GM21723 (cell line): Measurements from ENCODE around the gene CELF2.
"Not testable (repeated sequence)": the region's sequence is repeated elsewhere in the genome, so short reads cannot be mapped to it uniquely, and the experiment has no call there.

Experiments
- ATAC-seq: cut with Tn5 transposase; IDR thresholded peaks from one replicate; pipeline ENCODE4 v1.9.1; 2021; ENCODE audit warnings: mild to moderate bottlenecking, moderate library complexity; ENCODE audit not compliant: unreplicated experiment

Gene CELF2

DNA sequence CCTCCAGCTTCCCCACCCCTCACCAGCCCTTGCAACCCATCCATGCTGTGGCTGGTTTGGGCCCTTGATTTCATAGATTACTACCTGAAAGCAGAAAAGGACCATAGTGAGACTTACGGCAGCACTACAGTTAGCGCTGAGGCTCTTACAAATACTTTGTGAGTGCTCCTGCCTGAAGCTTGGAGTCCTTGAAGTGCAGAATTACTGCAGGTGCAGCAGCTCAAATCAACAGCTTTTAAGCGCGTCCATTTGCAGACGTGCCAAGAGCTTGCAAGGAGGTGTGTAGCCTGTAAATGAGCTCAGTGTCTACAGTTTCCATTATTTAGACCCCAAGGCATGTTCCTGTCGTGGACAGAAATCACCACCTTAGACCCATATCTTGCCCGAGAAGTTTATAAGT, 103.0 kb downstream of the CELF2 start:
- no peak for ATAC-seq

DNA sequence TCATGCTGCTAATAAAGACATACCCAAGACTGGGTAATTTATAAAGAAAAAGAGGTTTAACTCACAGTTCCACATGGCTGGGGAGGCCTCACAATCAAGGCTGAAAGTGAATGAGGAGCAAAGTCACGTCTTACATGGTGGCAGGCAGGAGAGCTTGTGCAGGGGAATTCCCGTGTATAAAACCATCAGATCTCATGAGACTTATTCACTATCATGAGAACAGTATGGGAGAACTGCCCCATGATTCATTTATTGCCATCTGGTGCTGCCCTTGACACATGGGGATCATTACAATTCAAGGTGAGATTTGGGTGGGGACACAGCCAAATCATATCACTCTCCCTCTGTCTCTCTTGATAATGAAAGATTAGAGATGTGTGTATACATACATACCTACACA, 106.2 kb downstream of the CELF2 start:
- not testable (repeated sequence) for ATAC-seq

DNA sequence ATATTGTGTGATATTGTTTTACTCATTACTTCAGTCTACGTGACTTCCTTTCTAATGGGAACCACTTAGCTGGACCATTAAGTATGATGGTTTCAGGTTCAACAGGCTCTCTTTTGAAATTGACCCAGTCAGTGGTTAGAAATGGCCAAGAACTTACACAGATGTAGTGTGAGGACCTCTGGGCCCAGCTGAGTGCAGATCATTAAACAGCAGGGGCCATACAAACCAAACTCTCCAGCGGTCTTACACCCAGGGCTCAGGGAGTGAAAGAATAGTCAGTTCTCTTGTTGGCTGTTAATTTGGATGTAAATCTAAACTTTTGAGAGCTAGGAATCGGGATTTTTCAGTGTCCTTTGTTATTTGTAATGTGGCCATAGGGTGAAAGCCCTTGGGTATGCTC, 107.3 kb downstream of the CELF2 start:
- no peak for ATAC-seq

DNA sequence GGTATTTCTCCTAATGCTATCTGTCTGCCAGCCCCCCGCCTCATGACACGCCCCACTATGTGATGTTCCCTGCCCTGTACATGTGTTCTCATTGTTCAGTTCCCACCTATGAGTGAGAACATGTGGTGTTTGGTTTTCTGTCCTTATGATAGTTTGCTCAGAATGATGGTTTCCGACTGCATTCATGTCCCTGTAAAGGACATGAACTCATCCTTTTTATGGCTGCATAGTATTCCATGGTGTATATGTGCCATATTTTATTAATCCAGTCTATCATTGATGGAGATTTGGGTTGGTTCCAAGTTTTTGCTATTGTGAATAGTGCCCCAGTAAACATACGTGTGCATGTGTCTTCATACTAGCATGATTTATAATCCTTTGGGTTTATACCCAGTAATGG, 109.3 kb downstream of the CELF2 start:
- ATAC-seq, result not testable (repeated sequence)

DNA sequence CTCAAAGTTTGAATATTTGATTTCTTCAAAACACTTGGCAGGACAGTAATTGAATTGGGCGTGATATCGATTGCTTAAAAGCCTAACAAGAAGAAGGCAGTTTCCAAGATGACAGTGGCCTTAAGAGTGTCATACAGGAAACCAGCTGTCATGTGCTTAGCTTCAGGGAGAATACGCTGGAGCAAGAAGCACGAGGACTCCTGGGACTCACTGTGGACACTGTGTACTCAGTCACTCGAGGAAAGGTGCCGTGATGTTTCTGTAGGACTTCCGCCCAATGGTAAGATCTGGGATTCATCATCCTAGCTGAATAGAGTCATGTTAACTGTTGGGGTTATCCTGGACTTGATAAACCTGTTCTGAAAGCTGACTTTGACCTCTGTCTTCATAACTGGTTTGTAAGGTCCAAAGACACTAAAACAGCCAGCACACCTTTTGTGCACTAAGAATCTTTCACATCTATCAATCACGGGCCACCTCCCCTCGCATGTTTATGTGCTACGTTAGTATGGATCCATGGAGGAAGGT, 113.5 kb downstream of the CELF2 start:
- no peak for ATAC-seq

DNA sequence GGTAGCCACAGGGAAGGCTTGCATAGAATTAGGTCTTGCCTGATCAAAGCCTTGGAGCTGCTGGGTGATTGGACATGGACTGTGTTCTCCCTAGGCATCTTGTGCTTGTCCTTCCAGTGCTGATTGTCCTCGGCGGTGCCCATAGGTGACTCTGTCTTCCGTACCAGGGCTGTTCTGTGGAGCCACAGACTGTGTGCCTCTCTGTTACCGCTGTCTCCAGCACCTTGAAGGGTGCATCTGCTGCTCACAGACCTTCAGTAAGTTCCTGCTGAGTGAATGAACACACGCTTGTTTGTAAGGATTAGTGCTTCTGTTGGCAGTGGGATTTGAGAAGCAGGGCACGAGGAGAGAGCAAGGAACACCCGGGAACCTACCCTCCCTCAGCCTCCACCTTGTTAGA, 116.7 kb downstream of the CELF2 start:
- no peak for ATAC-seq

DNA sequence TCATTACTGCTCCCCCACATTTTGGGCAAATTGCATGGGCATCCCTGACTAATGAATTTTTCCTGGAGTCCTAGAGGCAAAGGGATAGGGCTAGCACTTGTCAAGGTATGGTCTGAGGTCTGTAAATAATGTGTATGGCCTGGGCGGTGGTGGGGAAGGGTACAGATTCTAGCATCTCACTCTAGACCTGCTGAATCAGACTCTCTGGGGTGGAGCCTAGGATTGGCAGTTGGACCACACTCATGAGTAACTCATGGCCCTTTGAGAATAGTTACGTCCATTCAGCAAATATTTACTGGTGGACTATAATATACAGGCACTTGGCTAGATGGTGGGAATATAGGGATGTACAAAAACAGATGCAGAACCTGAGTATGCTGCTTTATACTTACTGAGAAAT, 118.0 kb downstream of the CELF2 start:
- no peak for ATAC-seq

DNA sequence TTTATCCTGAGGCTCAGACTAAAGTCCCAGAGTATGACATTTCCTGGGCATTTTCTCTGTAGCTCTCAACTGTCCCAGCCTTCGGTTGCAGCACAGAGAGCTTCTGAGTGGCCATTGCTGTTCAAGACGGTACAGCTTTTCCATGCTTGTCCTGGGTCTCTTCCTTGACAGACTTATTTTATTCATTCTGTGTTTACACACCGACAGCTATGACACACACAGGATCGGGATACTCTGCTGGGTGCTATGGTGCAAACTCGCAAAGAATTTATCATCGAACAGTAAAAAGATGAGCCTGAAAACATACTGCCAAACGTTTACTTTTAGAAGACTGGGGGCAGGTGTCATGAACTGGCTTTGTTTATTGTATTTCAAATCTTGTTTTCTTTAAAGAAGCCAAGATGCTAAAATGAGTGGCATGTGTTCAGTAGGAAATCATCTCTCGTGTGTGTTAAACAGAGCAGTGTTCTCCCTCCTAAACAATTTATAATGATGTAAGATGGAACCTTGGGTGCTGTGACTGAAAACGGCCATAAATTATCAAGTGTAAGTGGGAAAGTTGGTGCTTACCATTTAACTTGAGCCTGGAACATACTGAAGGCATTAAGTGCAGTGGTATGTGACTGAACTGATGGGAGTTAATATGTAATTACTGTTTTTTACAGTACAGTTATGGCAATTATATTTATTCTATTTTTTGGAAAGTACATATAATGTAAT, 120.8 kb downstream of the CELF2 start:
- ATAC-seq, result no peak

DNA sequence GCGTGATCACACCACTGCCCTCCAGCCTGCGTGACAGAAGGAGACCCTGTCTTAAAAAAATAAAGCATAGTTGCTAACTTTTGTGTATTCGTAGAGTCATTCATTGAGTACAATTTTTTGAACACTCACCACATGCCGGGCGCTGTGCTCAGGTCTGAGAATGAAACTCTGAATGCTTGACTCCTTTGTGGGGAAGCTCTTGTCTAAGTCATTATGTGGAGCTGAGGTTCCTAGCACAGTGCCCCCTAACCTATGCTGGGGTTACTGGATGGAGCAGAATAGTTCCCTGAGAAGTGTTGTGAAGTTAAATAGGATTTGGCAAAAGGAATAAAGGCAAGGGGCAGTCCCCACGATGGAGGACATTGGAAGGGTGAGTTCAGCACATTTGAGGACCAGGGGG, 123.3 kb downstream of the CELF2 start:
- no peak for ATAC-seq

DNA sequence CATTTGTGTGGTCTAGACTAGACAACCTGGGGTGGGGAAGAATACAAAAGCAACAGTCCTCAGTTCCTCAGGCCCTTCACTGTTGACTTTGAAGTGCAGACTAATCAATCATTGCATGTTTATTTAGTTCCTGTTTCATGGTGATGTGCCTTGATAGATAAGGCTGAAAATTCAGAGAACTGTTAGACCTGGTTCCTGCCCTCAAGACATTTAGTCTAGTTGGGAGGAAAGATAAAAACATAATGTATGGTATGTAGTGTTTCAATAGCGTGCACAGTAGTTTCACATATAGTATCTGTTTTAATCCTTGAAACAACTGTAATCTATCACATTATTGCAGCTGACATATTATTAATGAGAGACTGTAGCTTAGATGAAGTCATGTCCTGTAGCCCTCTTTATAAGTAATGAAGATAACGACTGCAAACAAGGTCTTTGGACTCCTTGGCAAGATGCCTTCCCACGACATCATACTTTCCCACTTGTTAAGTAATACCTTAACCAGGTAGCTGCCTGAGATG, 124.0 kb downstream of the CELF2 start:
- no peak for ATAC-seq

DNA sequence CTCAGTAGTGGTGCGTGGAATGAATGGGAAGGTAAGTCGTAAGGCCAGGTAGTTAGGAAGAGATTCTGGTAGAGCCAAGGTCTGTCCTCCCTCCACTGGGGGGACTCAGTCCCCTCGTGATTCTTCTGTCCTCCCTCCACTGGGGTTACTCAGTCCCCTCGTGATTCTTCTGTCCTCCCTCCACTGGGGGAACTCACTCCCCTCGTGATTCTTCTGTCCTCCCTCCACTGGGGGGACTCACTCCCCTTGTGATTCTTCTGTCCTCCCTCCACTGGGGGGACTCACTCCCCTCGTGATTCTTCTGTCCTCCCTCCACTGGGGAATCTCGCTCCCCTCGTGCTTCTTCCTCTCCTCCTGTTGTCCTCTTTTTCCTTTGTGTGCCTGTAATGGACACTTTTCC, 125.1 kb downstream of the CELF2 start:
- no peak for ATAC-seq

DNA sequence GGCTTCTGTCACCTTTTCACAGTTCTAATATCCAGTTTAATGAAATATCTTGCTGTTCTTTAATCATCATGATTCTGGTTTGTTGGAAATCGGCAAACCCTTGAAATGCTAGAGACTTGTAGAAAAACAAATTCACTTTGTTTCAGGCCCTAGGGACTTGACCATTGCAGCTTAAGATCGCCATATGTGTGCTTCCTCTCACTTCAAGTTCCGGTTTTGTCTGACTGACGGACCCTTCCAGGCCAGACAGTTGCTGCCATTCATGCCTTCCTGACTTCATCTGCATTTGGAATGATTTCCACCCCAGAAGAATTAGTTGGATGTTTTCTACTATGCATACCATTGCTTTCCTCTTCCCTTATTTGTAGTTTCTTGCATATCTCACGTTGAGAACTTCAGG, 125.6 kb downstream of the CELF2 start:
- ATAC-seq, result no peak

DNA sequence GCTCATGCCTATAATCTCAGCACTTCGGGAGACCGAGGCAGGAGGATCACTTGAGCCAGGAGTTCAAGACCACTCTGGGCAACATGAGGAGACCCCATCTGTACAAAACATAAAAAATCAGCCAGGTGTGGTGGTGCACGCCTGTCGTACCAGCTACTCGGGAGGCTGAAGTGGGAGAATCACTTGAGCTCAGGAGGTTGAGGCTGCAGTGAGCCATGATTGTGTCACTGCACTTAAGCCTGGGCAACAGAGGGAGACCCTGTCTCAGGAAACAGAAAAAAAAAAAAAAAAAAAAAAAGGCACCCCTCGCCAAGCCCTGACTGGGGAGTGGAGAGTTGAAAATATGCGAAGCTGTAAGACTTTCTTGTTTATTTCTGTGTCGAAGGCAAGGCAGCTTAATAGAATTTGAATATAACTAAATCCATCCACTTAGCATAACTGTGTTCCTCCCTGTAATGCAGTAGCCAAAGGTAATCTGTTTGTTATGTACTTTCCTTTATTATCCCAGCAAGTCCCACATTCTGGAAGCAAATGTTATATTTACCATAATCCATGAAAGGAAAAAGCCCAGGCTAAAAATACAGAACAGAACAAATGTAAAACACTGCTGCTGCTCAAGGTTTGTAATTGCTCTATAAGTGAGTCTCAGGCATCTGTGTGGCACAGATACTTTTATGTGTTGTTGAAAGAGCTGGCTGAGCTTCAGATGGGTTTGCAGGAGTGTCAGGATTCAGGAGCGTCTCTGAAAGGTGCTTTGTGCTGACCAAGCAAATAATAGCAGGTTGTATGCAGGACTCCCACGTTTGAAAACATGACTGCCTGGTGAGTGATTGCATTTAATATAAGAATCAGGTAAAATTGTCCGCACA, 127.2 kb downstream of the CELF2 start:
- ATAC-seq, result peak; percentile 34

DNA sequence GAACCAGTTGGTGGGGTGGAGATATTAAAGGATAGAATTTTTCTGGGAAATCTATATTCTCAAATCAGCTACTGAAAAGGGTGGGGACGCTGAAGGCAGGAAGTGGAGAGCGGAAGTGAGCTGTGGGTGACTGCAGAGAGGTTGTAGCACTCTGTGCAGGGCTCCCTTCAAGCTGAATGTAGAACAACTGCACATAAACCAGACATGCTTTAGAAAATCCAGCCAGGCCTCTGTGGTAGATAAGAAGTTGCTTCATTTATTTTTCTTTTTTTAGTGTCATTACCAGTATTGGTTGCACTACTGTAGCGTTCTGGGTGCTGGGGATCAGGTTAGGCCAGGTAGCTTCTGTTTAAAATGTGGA, 127.8 kb downstream of the CELF2 start:
- ATAC-seq, result peak; percentile 86

DNA sequence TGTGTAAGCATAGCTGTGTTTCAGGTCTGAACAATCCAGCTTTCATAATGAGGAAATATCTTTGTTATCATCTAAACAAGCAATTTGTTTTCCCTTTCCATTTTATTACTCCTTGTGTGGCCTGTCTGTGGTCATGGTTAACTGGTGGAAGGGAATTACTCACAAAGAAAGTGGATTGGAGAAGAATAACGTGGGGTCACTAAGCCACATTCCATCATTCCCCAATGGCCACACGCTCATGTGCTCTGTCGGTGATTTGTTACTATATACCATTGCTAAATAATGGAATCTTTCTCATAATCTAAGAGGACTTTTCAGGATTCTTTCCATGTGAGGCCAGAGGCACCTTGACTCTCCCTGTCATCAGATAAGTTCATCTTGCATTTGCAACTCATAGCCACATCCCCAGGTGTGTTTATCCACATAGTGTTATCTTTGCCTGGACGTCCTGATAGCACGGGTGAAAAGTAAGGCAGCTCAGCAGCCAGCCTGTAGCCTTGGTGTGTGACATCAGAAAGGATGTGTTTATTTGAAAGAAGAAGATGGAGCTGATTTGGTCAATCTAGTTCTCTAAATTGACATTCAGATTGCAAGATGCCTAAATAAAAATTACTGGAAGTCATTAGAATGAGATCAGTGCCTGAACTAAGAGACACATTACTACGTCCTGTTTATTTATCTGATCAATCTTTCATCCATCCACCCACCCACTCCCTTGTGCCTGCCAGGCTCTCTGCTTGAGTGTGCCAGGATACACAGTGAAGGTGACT, 128.9 kb downstream of the CELF2 start:
- ATAC-seq, result no peak

DNA sequence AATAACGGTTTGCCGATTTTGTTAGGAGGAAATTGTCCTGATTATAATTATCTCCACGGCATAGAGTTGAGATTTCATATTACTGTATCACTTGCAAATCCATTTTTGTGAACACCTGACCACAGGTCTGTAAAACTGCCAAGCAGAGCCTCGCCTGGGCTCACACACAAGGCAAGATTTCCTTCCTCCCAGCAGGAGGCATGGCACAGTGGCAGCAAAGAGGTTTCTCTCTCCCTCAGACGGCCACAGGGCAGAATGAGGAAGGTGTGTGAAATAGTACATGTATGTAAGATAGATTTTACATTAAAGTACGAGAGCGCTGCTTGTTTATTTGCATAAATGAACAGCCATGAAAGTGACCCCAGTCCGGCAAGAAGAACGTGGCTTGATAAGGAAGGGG, 130.1 kb downstream of the CELF2 start:
- peak; percentile 42 for ATAC-seq

DNA sequence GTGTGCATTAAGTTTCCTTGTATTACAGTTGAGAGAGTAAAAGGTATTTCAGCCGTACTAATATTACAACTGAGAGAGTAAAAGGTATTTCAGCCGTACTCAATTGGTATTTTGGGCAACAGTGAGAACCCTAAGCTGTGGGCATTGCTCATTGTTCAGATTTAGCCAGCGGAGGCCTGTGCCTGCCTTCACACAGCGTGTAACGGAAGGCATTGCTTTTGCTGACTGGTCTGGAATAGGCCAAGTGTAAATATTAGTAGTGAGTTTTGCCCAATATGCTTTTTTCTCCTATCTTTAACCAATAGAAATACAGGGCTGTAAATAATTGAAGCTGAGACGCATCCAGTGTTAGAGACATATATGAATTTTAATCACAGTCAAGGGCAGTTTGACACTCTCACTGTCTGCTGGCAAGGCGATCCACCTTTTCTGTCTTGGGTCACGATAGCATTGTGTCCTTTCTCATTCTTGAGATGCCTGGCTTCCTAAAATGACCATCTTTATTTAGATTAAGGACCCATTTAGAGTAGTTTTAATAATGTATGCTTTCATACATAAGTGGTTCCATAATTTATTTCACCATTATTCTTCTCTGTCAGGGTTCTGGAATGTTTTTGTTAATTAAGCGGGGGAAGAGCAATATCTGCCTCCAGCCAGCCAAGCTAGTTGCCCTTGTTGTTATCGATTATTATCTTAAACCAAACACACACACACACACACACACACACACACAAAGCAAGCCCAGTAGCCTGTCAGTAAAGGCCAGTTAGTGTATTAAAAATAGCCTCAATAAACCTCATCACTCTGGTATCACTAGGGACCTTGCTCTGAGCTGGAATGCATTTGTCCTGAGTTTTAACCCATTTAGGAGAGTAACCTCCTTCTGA, 130.7 kb downstream of the CELF2 start:
- ATAC-seq, result no peak

DNA sequence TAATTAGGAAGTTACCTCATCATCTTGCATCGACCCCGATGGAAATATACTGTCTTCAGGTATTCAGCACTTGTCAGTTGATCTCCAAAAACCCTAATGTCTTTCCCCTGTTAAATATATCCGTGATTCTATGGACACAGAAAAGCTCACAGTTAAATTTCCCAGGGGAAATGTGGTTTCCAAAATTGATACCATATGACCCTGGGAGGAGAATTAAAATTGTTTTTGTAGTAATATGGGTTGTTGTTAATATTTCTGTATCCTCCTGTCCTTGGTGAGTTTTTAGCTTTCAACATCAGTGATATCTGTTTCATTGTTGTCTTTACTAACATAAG, 132.1 kb downstream of the CELF2 start:
- no peak for ATAC-seq

DNA sequence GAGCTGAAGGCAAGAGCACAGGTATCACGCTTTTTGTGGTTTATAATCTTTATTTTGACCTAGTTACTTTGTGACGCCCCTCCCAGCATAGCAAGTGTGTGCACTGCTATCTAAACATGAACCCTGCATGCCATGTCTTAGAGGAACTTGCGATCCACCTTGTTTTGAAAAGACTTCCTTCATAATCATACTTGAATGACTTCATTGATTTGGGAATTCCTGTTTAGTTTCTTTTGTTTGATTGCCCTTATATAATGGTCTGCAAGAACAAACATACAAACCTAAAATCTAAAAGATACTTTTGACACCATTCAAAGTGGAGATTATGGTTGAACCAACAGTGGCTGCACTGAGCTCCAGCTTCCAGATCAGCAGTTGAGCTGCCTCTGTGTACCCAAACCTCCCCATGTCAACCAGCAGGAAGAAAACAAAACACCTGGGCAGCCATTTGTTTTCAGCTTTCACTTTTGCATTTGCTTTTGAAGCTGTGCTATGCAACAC, 132.6 kb downstream of the CELF2 start:
- ATAC-seq, result no peak

DNA sequence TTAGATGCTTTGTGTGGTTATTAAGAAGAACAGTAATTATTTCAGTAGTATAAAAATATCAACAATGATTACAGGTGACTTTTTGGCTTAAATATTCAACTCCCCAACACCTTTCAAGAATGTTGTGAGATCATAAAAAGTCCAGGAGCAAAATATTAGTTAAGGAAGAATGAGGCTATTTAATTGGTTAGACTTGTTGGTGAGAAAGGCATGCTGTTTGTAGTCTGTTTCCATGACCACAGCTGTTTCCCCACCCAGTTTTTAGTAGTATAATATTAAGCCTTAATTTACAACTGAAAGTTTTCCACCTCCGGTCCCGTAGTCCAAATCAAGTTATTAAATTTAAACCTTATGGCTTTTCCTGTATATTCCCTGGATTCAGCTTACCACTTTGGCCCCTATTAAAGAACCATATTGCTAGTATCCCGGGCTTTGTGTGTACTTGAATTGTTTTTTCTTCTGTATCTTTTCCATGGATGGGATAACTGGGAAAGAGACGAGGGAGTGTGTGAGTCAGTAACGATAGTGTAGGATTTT, 133.3 kb downstream of the CELF2 start:
- no peak for ATAC-seq
